Raji (cell line): Measurements from ENCODE around the gene REV1.

Experiments
- POLR2A ChIP-seq: IDR thresholded peaks from 2 replicates; pipeline ENCODE4 v1.6.1; 2011; ENCODE audit warnings: low read depth, low read length, control low read depth; ENCODE audit not compliant: insufficient read depth

REV1 gene

DNA sequence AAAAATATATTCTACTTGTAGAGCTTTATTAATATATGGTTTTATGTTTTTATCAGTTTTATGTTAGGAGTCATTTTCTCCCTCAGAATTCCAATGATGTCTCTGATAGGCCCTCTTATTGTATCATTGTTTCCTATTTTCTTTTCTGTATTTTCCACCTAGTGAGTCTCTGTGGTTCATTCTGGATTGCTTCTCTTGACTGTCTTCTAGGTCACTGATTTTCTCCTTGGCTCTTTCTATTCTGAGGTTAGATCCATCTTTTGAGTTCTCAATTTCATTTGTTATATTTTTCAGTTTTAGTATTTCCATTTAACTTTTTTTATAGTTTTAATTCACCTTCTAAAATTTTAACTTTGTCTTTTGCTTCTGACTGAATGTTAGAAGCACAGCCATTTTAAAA lies 115.1 kb downstream of the REV1 start:
- TF ChIP-seq POLR2A, result no peak

DNA sequence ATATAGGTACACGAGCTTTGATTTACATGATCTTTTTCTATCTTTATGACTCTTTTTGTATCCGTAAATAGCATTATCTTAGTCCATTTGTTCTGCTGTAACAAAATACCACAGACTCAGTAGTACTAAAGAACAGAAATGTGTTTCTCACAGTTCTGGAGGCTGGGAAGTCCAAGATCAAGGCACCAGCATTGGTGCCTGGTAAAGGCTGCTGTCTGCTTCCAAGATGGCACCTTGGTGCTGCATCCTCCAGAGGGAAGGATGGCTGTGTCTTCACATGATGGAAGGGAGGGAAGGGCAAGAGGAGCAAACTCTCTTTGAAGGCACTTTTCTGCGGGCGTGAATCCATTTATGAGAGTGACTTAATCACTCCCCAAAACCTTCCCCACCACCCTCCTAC lies 116.7 kb downstream of the REV1 start:
- TF ChIP-seq POLR2A, result no peak

DNA sequence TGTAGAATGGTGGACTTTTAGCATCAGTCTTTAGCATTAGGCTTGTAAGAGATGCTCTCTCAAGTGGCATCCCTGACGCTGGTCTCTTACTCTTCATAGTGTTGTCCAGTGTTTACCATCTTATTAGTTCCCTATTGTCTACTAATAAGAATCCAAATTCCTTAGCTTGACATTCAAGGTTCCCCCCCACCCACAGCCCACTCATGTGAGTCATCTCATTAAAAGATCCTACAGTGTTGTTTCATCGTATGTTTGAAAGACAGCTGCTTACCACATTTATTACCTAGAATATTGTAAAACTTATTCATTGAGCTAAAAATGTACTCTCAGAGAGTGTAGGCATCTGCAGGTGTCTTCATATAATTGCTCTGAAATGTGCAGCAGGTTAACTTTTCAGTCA lies 124.2 kb downstream of the REV1 start:
- TF ChIP-seq POLR2A, result no peak

DNA sequence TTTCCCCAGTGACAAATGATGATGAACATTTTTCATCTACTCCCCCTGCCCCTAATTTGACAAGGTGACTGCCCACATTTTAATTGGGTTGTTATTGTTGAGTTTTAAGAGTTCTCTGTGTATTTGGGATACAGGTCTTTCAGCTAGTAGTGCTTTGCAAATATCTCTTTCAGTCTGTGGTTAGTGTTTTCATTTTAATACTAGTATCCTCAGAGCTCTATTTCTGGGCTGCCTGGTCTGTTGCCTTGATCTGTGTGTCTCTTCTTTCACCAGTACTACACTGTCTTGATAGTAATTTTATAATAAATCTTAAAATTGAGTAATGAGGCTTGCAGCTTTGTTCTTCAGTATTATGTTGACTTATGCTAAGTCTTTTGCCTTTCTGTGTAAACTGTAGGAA lies 133.0 kb downstream of the REV1 start:
- no peak for TF ChIP-seq POLR2A

DNA sequence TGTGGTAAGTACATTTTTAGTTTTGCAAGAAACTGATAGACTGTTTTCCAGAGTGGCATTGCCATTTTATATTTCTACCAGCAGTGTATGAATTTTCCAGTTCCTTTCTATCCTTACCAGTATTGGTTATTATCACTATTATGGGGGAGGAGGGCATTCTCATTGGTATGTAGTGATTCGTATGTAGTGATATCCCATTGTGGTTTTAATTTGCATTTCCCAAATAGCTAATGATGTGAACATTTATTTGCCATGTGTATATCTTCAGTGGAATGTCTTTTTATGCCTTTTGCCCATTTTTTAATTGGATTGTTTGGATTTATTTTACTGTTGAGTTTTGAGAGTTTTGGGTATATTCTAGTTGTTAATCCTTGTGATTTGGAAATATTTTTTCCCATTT lies 135.7 kb downstream of the REV1 start:
- TF ChIP-seq POLR2A, result no peak
